GM18507 (cell line): ENCODE results near the gene GBP2.
"Not testable (repeated sequence)": the region's sequence is repeated elsewhere in the genome, so short reads cannot be mapped to it uniquely, and the experiment has no call there.

Experiments used
- DNase-seq: peaks from one replicate; pipeline ENCODE4 v3.0.0; 2011; ENCODE audit warnings: low read depth; ENCODE audit not compliant: insufficient read length; ENCODE audit errors: extremely low spot score
- FAIRE-seq: peaks from 2 replicates; lab custom pipeline; 2011; peaks lifted over from hg19 to GRCh38; lab: Jason Lieb, UNC

GBP2 gene

GRCh38 chr1:89129911-89130310 is 4.0 kb upstream of the GBP2 start:
- FAIRE-seq (no peak), DNase-seq (no peak)

- not testable (repeated sequence) for DNase-seq, FAIRE-seq
These were observed 2.1 kb upstream of the GBP2 start for GRCh38 chr1:89128003-89128458.

- not testable (repeated sequence) for DNase-seq
- FAIRE-seq: peak; percentile 15
These were observed 970 bp upstream of the GBP2 start for GRCh38 chr1:89126602-89127565.

GRCh38 chr1:89125240-89125912 is 538 bp downstream of the GBP2 start:
- FAIRE-seq (peak; percentile 39), DNase-seq (no peak)

- FAIRE-seq: no peak
- DNase-seq: no peak
These were observed 4.3 kb downstream of the GBP2 start for GRCh38 chr1:89121641-89122040.

- DNase-seq (no peak), FAIRE-seq (no peak)
These were observed 11.3 kb downstream of the GBP2 start for GRCh38 chr1:89114662-89115061.

- DNase-seq: no peak
- no peak for FAIRE-seq
These were observed 12.9 kb downstream of the GBP2 start for GRCh38 chr1:89112871-89113613.

- no peak for DNase-seq
- FAIRE-seq: no peak
These were observed 21.2 kb downstream of the GBP2 start for GRCh38 chr1:89104687-89105086.

GRCh38 chr1:89104147-89104546 is 21.8 kb downstream of the GBP2 start:
- FAIRE-seq (no peak), DNase-seq (no peak)

- no peak for FAIRE-seq
- DNase-seq: no peak
These were observed 23.9 kb downstream of the GBP2 start for GRCh38 chr1:89102021-89102420.

- no peak for FAIRE-seq
These were observed 25.5 kb downstream of the GBP2 start for GRCh38 chr1:89100412-89100811.

GRCh38 chr1:89098857-89099256 is 27.1 kb downstream of the GBP2 start:
- no peak for DNase-seq
- no peak for FAIRE-seq

More at GRCh38 chr1:89100412-89100811, 25.5 kb downstream of the GBP2 start:
- no peak for DNase-seq

GRCh38 chr1:89095737-89096136 is 30.2 kb downstream of the GBP2 start:
- FAIRE-seq (no peak), DNase-seq (no peak)

GRCh38 chr1:89089962-89090361 is 36.0 kb downstream of the GBP2 start:
- no peak for FAIRE-seq
- DNase-seq: no peak

GRCh38 chr1:89088572-89088971 is 37.3 kb downstream of the GBP2 start:
- no peak for DNase-seq
- no peak for FAIRE-seq

- DNase-seq (no peak), FAIRE-seq (no peak)
These were observed 38.7 kb downstream of the GBP2 start for GRCh38 chr1:89087241-89087640.

- FAIRE-seq (peak; percentile 92), DNase-seq (no peak)
These were observed 40.1 kb downstream of the GBP2 start for GRCh38 chr1:89085781-89086180.

- FAIRE-seq (peak; percentile 83), DNase-seq (no peak)
These were observed 44.9 kb downstream of the GBP2 start for GRCh38 chr1:89081005-89081404.

GRCh38 chr1:89080068-89080467 is 45.8 kb downstream of the GBP2 start:
- not testable (repeated sequence) for DNase-seq, FAIRE-seq
